ENCODE data around the gene TMC7.
"Not testable (repeated sequence)": the region's sequence is repeated elsewhere in the genome, so short reads cannot be mapped to it uniquely, and the experiment has no call there.

Gene TMC7

GRCh38 chr16:18997001-18997400 lies 13.3 kb downstream of the TMC7 start:
- not testable (repeated sequence) for H3K27ac ChIP-seq (ENCODE audit: low read depth, low read length); H3K4me3 ChIP-seq (ENCODE audit: low read length); H3K36me3 ChIP-seq (ENCODE audit: control insufficient read depth, insufficient read depth, low read length); H2BK15ac ChIP-seq (replicated peaks; ENCODE audit: low read depth); H3K4ac ChIP-seq (ENCODE audit: low read depth, low read length); H3K18ac ChIP-seq (ENCODE audit: low read length); H3K27me3 ChIP-seq (ENCODE audit: insufficient read depth, low read length, poor library complexity); H3K56ac ChIP-seq (ENCODE audit: low read length); H3K79me2 ChIP-seq (ENCODE audit: control insufficient read depth, insufficient read depth, low read length); DNase-seq; H3K4me2 ChIP-seq (ENCODE audit: low read length); H3K9ac ChIP-seq (ENCODE audit: low read length); H2BK5ac ChIP-seq (ENCODE audit: low read length); H3K4me1 ChIP-seq (ENCODE audit: control insufficient read depth, low read depth, low read length); H3K79me1 ChIP-seq (ENCODE audit: low read length); H4K5ac ChIP-seq (ENCODE audit: low read length); H4K8ac ChIP-seq (ENCODE audit: low read depth, low read length); H3K23ac ChIP-seq (ENCODE audit: low read length); H2AK5ac ChIP-seq (ENCODE audit: low read length); H2BK120ac ChIP-seq (ENCODE audit: low read depth, low read length)
- no CpG with 5 or more reads among the region's 9 CpGs for WGBS (ENCODE audit: extremely low coverage, insufficient coverage, low lambda C conversion rate)

DNA sequence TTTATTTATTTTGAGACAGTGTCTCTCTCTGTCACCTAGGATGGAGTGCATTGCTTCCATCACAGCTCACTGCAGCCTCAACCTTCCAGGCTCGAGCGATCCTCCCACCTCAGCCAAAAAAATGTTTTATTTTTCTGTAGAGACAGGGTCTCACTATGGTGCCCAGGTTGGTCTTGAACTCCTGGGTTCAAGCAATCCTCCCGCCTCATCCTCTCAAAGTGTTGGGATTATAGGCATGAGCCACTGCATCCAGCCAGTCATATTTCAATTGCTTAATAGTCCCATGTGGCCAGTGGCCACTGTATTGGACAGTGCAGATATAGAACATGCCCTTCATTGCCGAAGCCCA lies 15.3 kb downstream of the TMC7 start:
- no CpG with 5 or more reads among the region's 4 CpGs for WGBS (ENCODE audit: extremely low coverage, insufficient coverage, low lambda C conversion rate)
- Histone ChIP-seq H3K79me1 (ENCODE audit: low read length) (no peaks in the 10 kb centered on the region), H3K23ac (ENCODE audit: low read length) (no peak overlapping the region), H2BK5ac (ENCODE audit: low read length) (no peak overlapping the region), H2BK15ac (replicated peaks; ENCODE audit: low read depth) (no peak overlapping the region), H3K18ac (ENCODE audit: low read length) (no peak overlapping the region), H3K4ac (ENCODE audit: low read depth, low read length) (no peak overlapping the region), H4K5ac (ENCODE audit: low read length) (no peak overlapping the region), H3K4me1 (ENCODE audit: control insufficient read depth, low read depth, low read length) (no peaks in the 10 kb centered on the region), H3K56ac (ENCODE audit: low read length) (no peak overlapping the region), H4K8ac (ENCODE audit: low read depth, low read length) (no peak overlapping the region), H3K9ac (ENCODE audit: low read length) (no peak overlapping the region), H2AK5ac (ENCODE audit: low read length) (no peak overlapping the region), H3K79me2 (ENCODE audit: control insufficient read depth, insufficient read depth, low read length) (no peaks in the 10 kb centered on the region), H3K27me3 (ENCODE audit: insufficient read depth, low read length, poor library complexity) (no peaks in the 10 kb centered on the region), H3K27ac (ENCODE audit: low read depth, low read length) (no peak overlapping the region), H3K4me3 (ENCODE audit: low read length) (no peak overlapping the region), H3K36me3 (ENCODE audit: control insufficient read depth, insufficient read depth, low read length) (no peaks in the 10 kb centered on the region), H3K4me2 (ENCODE audit: low read length) (no peak overlapping the region), H2BK120ac (ENCODE audit: low read depth, low read length) (no peak overlapping the region)
- no peak for DNase-seq

- Histone ChIP-seq H3K9ac (ENCODE audit: low read length) (no peak overlapping the region), H2BK15ac (replicated peaks; ENCODE audit: low read depth) (no peak overlapping the region), H3K4me1 (ENCODE audit: control insufficient read depth, low read depth, low read length) (no peaks in the 10 kb centered on the region), H3K4me2 (ENCODE audit: low read length) (no peak overlapping the region), H4K8ac (ENCODE audit: low read depth, low read length) (no peak overlapping the region), H3K56ac (ENCODE audit: low read length) (no peak overlapping the region), H3K27ac (ENCODE audit: low read depth, low read length) (no peak overlapping the region), H4K5ac (ENCODE audit: low read length) (no peak overlapping the region), H2AK5ac (ENCODE audit: low read length) (no peak overlapping the region), H3K79me1 (ENCODE audit: low read length) (no peaks in the 10 kb centered on the region), H3K4me3 (ENCODE audit: low read length) (no peak overlapping the region), H3K18ac (ENCODE audit: low read length) (no peak overlapping the region), H3K27me3 (ENCODE audit: insufficient read depth, low read length, poor library complexity) (no peaks in the 10 kb centered on the region), H3K36me3 (ENCODE audit: control insufficient read depth, insufficient read depth, low read length) (no peaks in the 10 kb centered on the region), H2BK120ac (ENCODE audit: low read depth, low read length) (no peak overlapping the region), H3K23ac (ENCODE audit: low read length) (no peak overlapping the region), H2BK5ac (ENCODE audit: low read length) (no peak overlapping the region), H3K4ac (ENCODE audit: low read depth, low read length) (no peak overlapping the region), H3K79me2 (ENCODE audit: control insufficient read depth, insufficient read depth, low read length) (no peaks in the 10 kb centered on the region)
- no peak for DNase-seq
- no CpG with 5 or more reads among the region's 4 CpGs for WGBS (ENCODE audit: extremely low coverage, insufficient coverage, low lambda C conversion rate)
Observed at GRCh38 chr16:19001788-19002187, 18.1 kb downstream of the TMC7 start.

- no peaks in the 10 kb centered on the region for H3K27me3 ChIP-seq (ENCODE audit: insufficient read depth, low read length, poor library complexity)
- no CpG with 5 or more reads among the region's 4 CpGs for WGBS (ENCODE audit: extremely low coverage, insufficient coverage, low lambda C conversion rate)
- H3K4me1 ChIP-seq (ENCODE audit: control insufficient read depth, low read depth, low read length), result no peaks in the 10 kb centered on the region
- H2BK15ac ChIP-seq (replicated peaks; ENCODE audit: low read depth), result no peak overlapping the region
- H3K18ac ChIP-seq (ENCODE audit: low read length), result no peak overlapping the region
- no peak overlapping the region for H3K4me3 ChIP-seq (ENCODE audit: low read length)
- H4K5ac ChIP-seq (ENCODE audit: low read length), result no peak overlapping the region
- no peaks in the 10 kb centered on the region for H3K79me1 ChIP-seq (ENCODE audit: low read length)
- DNase-seq, result no peak
- no peak overlapping the region for H3K27ac ChIP-seq (ENCODE audit: low read depth, low read length)
- H3K36me3 ChIP-seq (ENCODE audit: control insufficient read depth, insufficient read depth, low read length), result no peaks in the 10 kb centered on the region
- no peak overlapping the region for H3K4ac ChIP-seq (ENCODE audit: low read depth, low read length)
- H3K9ac ChIP-seq (ENCODE audit: low read length), result no peak overlapping the region
- no peaks in the 10 kb centered on the region for H3K79me2 ChIP-seq (ENCODE audit: control insufficient read depth, insufficient read depth, low read length)
- H2BK120ac ChIP-seq (ENCODE audit: low read depth, low read length), result no peak overlapping the region
- H3K4me2 ChIP-seq (ENCODE audit: low read length), result no peak overlapping the region
- H2BK5ac ChIP-seq (ENCODE audit: low read length), result no peak overlapping the region
- no peak overlapping the region for H4K8ac ChIP-seq (ENCODE audit: low read depth, low read length)
- no peak overlapping the region for H2AK5ac ChIP-seq (ENCODE audit: low read length)
- H3K23ac ChIP-seq (ENCODE audit: low read length), result no peak overlapping the region
- no peak overlapping the region for H3K56ac ChIP-seq (ENCODE audit: low read length)
Observed at GRCh38 chr16:19003935-19004334, 20.2 kb downstream of the TMC7 start.

GRCh38 chr16:19005561-19006445 lies 22.1 kb downstream of the TMC7 start:
- Histone ChIP-seq H3K56ac (ENCODE audit: low read length) (no peak overlapping the region), H2BK15ac (replicated peaks; ENCODE audit: low read depth) (no peak overlapping the region), H3K4me2 (ENCODE audit: low read length) (no peak overlapping the region), H2BK5ac (ENCODE audit: low read length) (no peak overlapping the region), H3K4me1 (ENCODE audit: control insufficient read depth, low read depth, low read length) (no peaks in the 10 kb centered on the region), H4K8ac (ENCODE audit: low read depth, low read length) (no peak overlapping the region), H3K4ac (ENCODE audit: low read depth, low read length) (no peak overlapping the region), H2BK120ac (ENCODE audit: low read depth, low read length) (no peak overlapping the region), H2AK5ac (ENCODE audit: low read length) (no peak overlapping the region), H3K36me3 (ENCODE audit: control insufficient read depth, insufficient read depth, low read length) (no peaks in the 10 kb centered on the region), H3K79me1 (ENCODE audit: low read length) (no peaks in the 10 kb centered on the region), H3K79me2 (ENCODE audit: control insufficient read depth, insufficient read depth, low read length) (no peaks in the 10 kb centered on the region), H3K9ac (ENCODE audit: low read length) (no peak overlapping the region), H3K4me3 (ENCODE audit: low read length) (no peak overlapping the region), H3K18ac (ENCODE audit: low read length) (no peak overlapping the region), H4K5ac (ENCODE audit: low read length) (no peak overlapping the region), H3K27me3 (ENCODE audit: insufficient read depth, low read length, poor library complexity) (no peaks in the 10 kb centered on the region), H3K27ac (ENCODE audit: low read depth, low read length) (no peak overlapping the region), H3K23ac (ENCODE audit: low read length) (no peak overlapping the region)
- no peak for DNase-seq
- WGBS (ENCODE audit: extremely low coverage, insufficient coverage, low lambda C conversion rate), result no CpG with 5 or more reads among the region's 16 CpGs
